ENCODE data around the gene RNPEPL1.
"Not testable (repeated sequence)": the region's sequence is repeated elsewhere in the genome, so short reads cannot be mapped to it uniquely, and the experiment has no call there.

RNPEPL1 gene

GRCh38 chr2:240605867-240606743 is 37.8 kb downstream of the RNPEPL1 start:
- DNase-seq = no peak

GRCh38 chr2:240611601-240612210 is 43.4 kb downstream of the RNPEPL1 start:
- no peak for DNase-seq

GRCh38 chr2:240613781-240614180 is 45.5 kb downstream of the RNPEPL1 start:
- no peak for DNase-seq

GRCh38 chr2:240614391-240614790 is 46.1 kb downstream of the RNPEPL1 start:
- DNase-seq = no peak

GRCh38 chr2:240615396-240615795 is 47.1 kb downstream of the RNPEPL1 start:
- DNase-seq = no peak

GRCh38 chr2:240615820-240616547 is 47.7 kb downstream of the RNPEPL1 start:
- no peak for DNase-seq

- not testable (repeated sequence) for DNase-seq
These were observed 48.8 kb downstream of the RNPEPL1 start for GRCh38 chr2:240616860-240617666.

GRCh38 chr2:240618776-240619175 is 50.5 kb downstream of the RNPEPL1 start:
- DNase-seq = no peak

GRCh38 chr2:240619506-240620148 is 51.3 kb downstream of the RNPEPL1 start:
- DNase-seq = no peak

GRCh38 chr2:240620149-240620731 is 52.0 kb downstream of the RNPEPL1 start:
- DNase-seq = no peak

GRCh38 chr2:240620859-240621258 is 52.6 kb downstream of the RNPEPL1 start:
- no peak for DNase-seq

- DNase-seq = no peak
These were observed 53.8 kb downstream of the RNPEPL1 start for GRCh38 chr2:240622060-240622411.

GRCh38 chr2:240622531-240623235 is 54.4 kb downstream of the RNPEPL1 start:
- no peak for DNase-seq

GRCh38 chr2:240623531-240624010 is 55.3 kb downstream of the RNPEPL1 start:
- DNase-seq = no peak

GRCh38 chr2:240624011-240624949 is 56.0 kb downstream of the RNPEPL1 start:
- DNase-seq = no peak

- peak; percentile 68 for DNase-seq
These were observed 56.8 kb downstream of the RNPEPL1 start, which contains the start of gene GPR35 for GRCh38 chr2:240624950-240625621. Gene GPR35 (plus strand): TSS chr2:240625480. CDS start chr2:240629953, 4,473 bp downstream.

GRCh38 chr2:240626531-240627300 is 58.4 kb downstream of the RNPEPL1 start:
- no peak for DNase-seq

Measured in fibroblast of skin of right quadriceps (primary cell).